Measurements from ENCODE around the gene PCBP1.
"Not testable (repeated sequence)": the region's sequence is repeated elsewhere in the genome, so short reads cannot be mapped to it uniquely, and the experiment has no call there.

PCBP1 gene

GRCh38 chr2:70132244-70133126, 45.2 kb downstream of the PCBP1 start:
- peak; percentile 65 to 80 for DNase-seq (ENCODE audit: low spot score in 2 of 2)
- in situ Hi-C loops (cut with MboI; ENCODE audit: low sequenced_read_pairs) = no loop called here
- Histone ChIP-seq H3K9me3 (no peaks in the 10 kb centered on the region), H3K4me1 (peaks cover 23% of the 10 kb centered on the region), H3K27me3 (ENCODE audit: low read depth) (no peaks in the 10 kb centered on the region), H3K4me3 (peak overlapping the region; percentile 8), H3K36me3 (replicated peaks) (no peaks in the 10 kb centered on the region)

GRCh38 chr2:70133127-70133452, 45.8 kb downstream of the PCBP1 start:
- in situ Hi-C loops (cut with MboI; ENCODE audit: low sequenced_read_pairs) = no loop called here
- Histone ChIP-seq H3K27me3 (ENCODE audit: low read depth) (no peaks in the 10 kb centered on the region), H3K4me3 (no peak overlapping the region), H3K9me3 (no peaks in the 10 kb centered on the region), H3K4me1 (peaks cover 23% of the 10 kb centered on the region), H3K36me3 (replicated peaks) (no peaks in the 10 kb centered on the region)
- DNase-seq (ENCODE audit: low spot score in 2 of 2) = no peak

- DNase-seq (ENCODE audit: low spot score in 2 of 2) = no peak
- peaks cover 23% of the 10 kb centered on the region for H3K4me1 ChIP-seq
- in situ Hi-C loops (cut with MboI; ENCODE audit: low sequenced_read_pairs) = no loop called here
- H3K4me3 ChIP-seq = no peak overlapping the region
- H3K27me3 ChIP-seq (ENCODE audit: low read depth) = no peaks in the 10 kb centered on the region
- no peaks in the 10 kb centered on the region for H3K9me3 ChIP-seq
- no peaks in the 10 kb centered on the region for H3K36me3 ChIP-seq (replicated peaks)
Measured at GRCh38 chr2:70133491-70134322, 46.4 kb downstream of the PCBP1 start.

GRCh38 chr2:70134323-70134983, 47.2 kb downstream of the PCBP1 start:
- DNase-seq (ENCODE audit: low spot score in 2 of 2); H3K4me3 ChIP-seq; H3K27me3 ChIP-seq (ENCODE audit: low read depth); H3K36me3 ChIP-seq (replicated peaks); H3K9me3 ChIP-seq; in situ Hi-C loops (cut with MboI; ENCODE audit: low sequenced_read_pairs): not testable (repeated sequence)
- H3K4me1 ChIP-seq = peaks cover 23% of the 10 kb centered on the region

All from HAP-1 (cell line).